Gastroesophageal sphincter (tissue), 2 donors: ENCODE results near the gene KIF26A.

Experiments
- POLR2A ChIP-seq, 2 donors: fragments of 450-650 bp; IDR thresholded peaks; one replicate each; pipeline ENCODE4 v1.6.1; 2017; ENCODE audit warnings: antibody characterized with exemption in 2 of 2, mild to moderate bottlenecking in 2 of 2, moderate library complexity in 1 of 2
- POLR2AphosphoS5 ChIP-seq: sonication (generic); formaldehyde crosslinking; IDR thresholded peaks from one replicate; pipeline ENCODE4 v1.6.1; 2017; ENCODE audit warnings: antibody characterized with exemption

DNA sequence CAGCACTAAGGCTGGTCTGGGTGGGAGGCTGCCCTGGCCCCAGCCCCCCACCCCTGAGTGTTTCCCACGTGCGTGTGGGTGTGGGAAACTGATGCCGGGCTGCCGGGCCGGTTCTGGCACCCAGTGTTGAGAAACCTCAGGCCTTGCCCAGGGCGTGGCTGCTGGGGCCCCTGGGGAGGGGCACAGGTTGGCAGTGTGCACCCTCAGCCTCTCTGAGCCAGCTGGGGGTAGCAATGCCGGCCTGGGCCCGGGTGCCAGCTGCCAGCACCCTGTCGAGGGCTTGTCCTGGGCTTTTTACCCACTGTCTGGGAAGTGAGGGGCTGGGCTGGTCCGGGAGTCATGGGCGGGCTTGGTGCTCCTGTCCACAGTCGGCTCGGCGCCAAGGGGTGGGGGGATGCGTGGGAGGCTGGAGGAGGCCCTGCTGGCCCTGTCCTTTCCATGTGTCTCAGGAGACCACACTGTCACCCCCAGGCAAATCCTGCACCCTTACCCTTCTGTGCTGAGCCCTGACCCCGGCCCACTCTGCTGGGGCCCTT is 37.2 kb upstream of the KIF26A start:
- TF ChIP-seq POLR2A (IDR thresholded peaks at IDR 0.05) (no peak), POLR2AphosphoS5 (no peak)
